ENCODE results near the gene ACTR3.

ACTR3 gene

GRCh38 chr2:114006460-114006859 lies 116.6 kb downstream of the ACTR3 start:
- ATAC-seq (no peak), DNase-seq (no peak)
- H3K36me3 Mint-ChIP-seq (ENCODE audit: low read depth), result no peaks in the 10 kb centered on the region
- no peak overlapping the region for H3K27ac Mint-ChIP-seq
- no peaks in the 10 kb centered on the region for H3K27me3 Mint-ChIP-seq
- H3K4me3 Mint-ChIP-seq, result no peak overlapping the region
- H3K9me3 Mint-ChIP-seq, result no peaks in the 10 kb centered on the region
- H3K4me1 Mint-ChIP-seq, result no peaks in the 10 kb centered on the region

GRCh38 chr2:114007436-114007835 lies 117.5 kb downstream of the ACTR3 start:
- Mint-ChIP-seq H3K36me3 (ENCODE audit: low read depth) (no peaks in the 10 kb centered on the region), H3K4me3 (no peak overlapping the region), H3K27ac (no peak overlapping the region), H3K27me3 (no peaks in the 10 kb centered on the region), H3K4me1 (no peaks in the 10 kb centered on the region), H3K9me3 (no peaks in the 10 kb centered on the region)
- DNase-seq (no peak), ATAC-seq (no peak)

GRCh38 chr2:114008720-114009119 lies 118.8 kb downstream of the ACTR3 start:
- DNase-seq, result no peak
- H3K27ac Mint-ChIP-seq, result no peak overlapping the region
- no peaks in the 10 kb centered on the region for H3K36me3 Mint-ChIP-seq (ENCODE audit: low read depth)
- no peak for ATAC-seq
- H3K4me1 Mint-ChIP-seq, result no peaks in the 10 kb centered on the region
- H3K27me3 Mint-ChIP-seq, result no peaks in the 10 kb centered on the region
- H3K9me3 Mint-ChIP-seq, result no peaks in the 10 kb centered on the region
- no peak overlapping the region for H3K4me3 Mint-ChIP-seq

GRCh38 chr2:114009205-114009944 lies 119.5 kb downstream of the ACTR3 start:
- ATAC-seq, result no peak
- H3K4me1 Mint-ChIP-seq, result no peaks in the 10 kb centered on the region
- H3K9me3 Mint-ChIP-seq, result no peaks in the 10 kb centered on the region

GRCh38 chr2:114010001-114010400 lies 120.1 kb downstream of the ACTR3 start:
- Mint-ChIP-seq H3K27me3 (no peaks in the 10 kb centered on the region), H3K36me3 (ENCODE audit: low read depth) (no peaks in the 10 kb centered on the region), H3K4me3 (no peak overlapping the region), H3K4me1 (no peaks in the 10 kb centered on the region), H3K27ac (no peak overlapping the region), H3K9me3 (no peaks in the 10 kb centered on the region)
- no peak for DNase-seq
- ATAC-seq, result no peak

More at GRCh38 chr2:114009205-114009944, 119.5 kb downstream of the ACTR3 start:
- Mint-ChIP-seq H3K27ac (no peak overlapping the region), H3K36me3 (ENCODE audit: low read depth) (no peaks in the 10 kb centered on the region), H3K4me3 (no peak overlapping the region), H3K27me3 (no peaks in the 10 kb centered on the region)
- DNase-seq, result no peak

GRCh38 chr2:114011713-114012112 lies 121.8 kb downstream of the ACTR3 start:
- ATAC-seq (no peak), DNase-seq (no peak)
- Mint-ChIP-seq H3K27me3 (peaks cover 3% of the 10 kb centered on the region), H3K4me1 (no peaks in the 10 kb centered on the region), H3K9me3 (peaks cover 4% of the 10 kb centered on the region), H3K27ac (no peak overlapping the region), H3K36me3 (ENCODE audit: low read depth) (no peaks in the 10 kb centered on the region), H3K4me3 (no peak overlapping the region)

Data from activated naive CD8-positive, alpha-beta T cell treated with anti-CD3 and anti-CD28 coated beads, Interleukin-2, amount 50 U/mL, for 24 hours (primary cell).